Measurements from ENCODE around the gene KRT79. TPM values are rescaled to one million over a fixed set of nuclear protein-coding genes. Genes with fewer than 3 reads are reported as not detected.

KRT79 gene
- total RNA-seq, 2 donors from 2014 or later: not detected

DNA sequence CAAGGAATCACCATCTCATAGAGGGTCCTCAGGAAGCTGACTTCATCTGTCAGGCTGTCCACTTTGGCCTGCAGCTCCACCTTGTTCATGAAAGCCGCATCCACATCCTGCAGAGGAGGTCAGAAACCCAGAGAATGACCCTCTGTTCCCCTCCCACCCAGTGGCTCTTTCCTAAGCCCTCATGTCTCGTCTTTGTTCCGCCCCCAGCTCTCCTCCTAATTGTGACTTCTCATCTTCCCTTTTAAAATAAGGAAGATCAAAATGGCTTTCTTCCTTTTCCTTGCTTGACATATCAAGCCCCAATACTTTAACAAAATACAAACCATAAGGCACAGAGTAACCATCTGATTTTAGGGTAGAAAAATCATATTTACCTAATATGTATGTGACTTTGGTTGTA is 61.3 kb downstream of the KRT79 start:
- WGBS: 70% methylated on average over 3 of the region's 3 CpGs
- Histone ChIP-seq H3K4me3 (no peak overlapping the region), H3K27me3 (replicated peaks; ENCODE audit: insufficient read depth) (peaks cover 2% of the 10 kb centered on the region), H3K9me3 (no peaks in the 10 kb centered on the region), H3K4me1 (replicated peaks) (no peaks in the 10 kb centered on the region), H3K27ac (no peak overlapping the region), H3K36me3 (no peaks in the 10 kb centered on the region)
- no peak for DNase-seq (ENCODE audit: low spot score)
- intact Hi-C loops (cut with DNase I): no loop called here
- no peak for TF ChIP-seq POLR2AphosphoS5 (IDR thresholded peaks at IDR 0.05)
- TF ChIP-seq, protein P1, sequence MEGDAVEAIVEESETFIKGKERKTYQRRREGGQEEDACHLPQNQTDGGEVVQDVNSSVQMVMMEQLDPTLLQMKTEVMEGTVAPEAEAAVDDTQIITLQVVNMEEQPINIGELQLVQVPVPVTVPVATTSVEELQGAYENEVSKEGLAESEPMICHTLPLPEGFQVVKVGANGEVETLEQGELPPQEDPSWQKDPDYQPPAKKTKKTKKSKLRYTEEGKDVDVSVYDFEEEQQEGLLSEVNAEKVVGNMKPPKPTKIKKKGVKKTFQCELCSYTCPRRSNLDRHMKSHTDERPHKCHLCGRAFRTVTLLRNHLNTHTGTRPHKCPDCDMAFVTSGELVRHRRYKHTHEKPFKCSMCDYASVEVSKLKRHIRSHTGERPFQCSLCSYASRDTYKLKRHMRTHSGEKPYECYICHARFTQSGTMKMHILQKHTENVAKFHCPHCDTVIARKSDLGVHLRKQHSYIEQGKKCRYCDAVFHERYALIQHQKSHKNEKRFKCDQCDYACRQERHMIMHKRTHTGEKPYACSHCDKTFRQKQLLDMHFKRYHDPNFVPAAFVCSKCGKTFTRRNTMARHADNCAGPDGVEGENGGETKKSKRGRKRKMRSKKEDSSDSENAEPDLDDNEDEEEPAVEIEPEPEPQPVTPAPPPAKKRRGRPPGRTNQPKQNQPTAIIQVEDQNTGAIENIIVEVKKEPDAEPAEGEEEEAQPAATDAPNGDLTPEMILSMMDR (IDR thresholded peaks at IDR 0.05): no peak
- TF ChIP-seq POLR2A (IDR thresholded peaks at IDR 0.05): no peak

DNA sequence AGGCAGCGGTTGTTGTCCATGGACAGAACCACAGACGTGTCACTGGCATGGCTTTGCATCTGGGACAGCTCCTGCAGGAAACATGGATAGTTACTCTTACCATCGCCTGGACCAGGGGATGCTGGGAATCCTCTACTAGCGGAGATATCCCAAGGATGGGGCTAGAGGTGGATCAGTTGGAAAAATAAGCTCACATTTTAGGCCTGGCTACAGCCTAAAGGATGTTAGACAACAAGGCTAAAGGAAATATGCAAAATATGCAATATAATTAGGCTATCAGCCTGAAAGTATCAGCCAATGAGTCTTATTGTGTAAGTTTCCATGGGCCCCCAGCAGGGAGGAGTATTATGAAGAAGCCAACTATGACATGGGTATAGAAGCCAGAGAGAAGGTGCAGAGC is 61.9 kb downstream of the KRT79 start:
- Histone ChIP-seq H3K4me3 (no peak overlapping the region), H3K4me1 (replicated peaks) (no peaks in the 10 kb centered on the region), H3K27me3 (replicated peaks; ENCODE audit: insufficient read depth) (peaks cover 2% of the 10 kb centered on the region), H3K27ac (no peak overlapping the region), H3K36me3 (no peaks in the 10 kb centered on the region), H3K9me3 (no peaks in the 10 kb centered on the region)
- no peak for DNase-seq (ENCODE audit: low spot score)
- TF ChIP-seq POLR2A (IDR thresholded peaks at IDR 0.05) (no peak), POLR2AphosphoS5 (IDR thresholded peaks at IDR 0.05) (no peak)
- TF ChIP-seq, protein P1 (IDR thresholded peaks at IDR 0.05): no peak
- intact Hi-C loops (cut with DNase I): no loop called here
- 88% methylated on average over 4 of the region's 4 CpGs for WGBS

DNA sequence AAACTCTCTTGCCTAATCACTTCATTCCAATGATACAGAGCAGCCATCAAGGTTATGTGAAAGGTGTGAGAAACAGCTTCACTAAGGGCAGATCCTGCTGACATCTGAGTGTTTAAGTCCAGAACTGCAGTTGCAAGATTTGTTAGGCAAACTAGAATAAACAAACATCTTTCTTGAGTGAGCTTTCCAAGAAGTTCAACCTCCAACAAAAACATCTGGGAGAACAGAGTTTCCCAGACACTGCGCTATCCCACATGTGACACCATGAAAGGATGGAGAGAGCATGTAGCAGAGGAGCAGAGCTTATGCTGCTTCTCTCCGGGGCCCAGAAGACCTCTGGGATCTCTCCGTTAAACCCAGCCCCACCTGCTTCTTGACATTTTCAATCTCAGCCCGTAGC is 62.6 kb downstream of the KRT79 start:
- H3K9me3 ChIP-seq: no peaks in the 10 kb centered on the region
- TF ChIP-seq POLR2AphosphoS5 (IDR thresholded peaks at IDR 0.05): no peak
- TF ChIP-seq, protein P1 (IDR thresholded peaks at IDR 0.05): no peak
- no peak for TF ChIP-seq POLR2A (IDR thresholded peaks at IDR 0.05)
- no peaks in the 10 kb centered on the region for H3K4me1 ChIP-seq (replicated peaks)
- H3K27ac ChIP-seq: no peak overlapping the region
- WGBS: 75% methylated on average over 4 of the region's 4 CpGs
- intact Hi-C loops (cut with DNase I): no loop called here
- DNase-seq (ENCODE audit: low spot score): no peak
- H3K4me3 ChIP-seq: no peak overlapping the region
- H3K36me3 ChIP-seq: no peaks in the 10 kb centered on the region
- H3K27me3 ChIP-seq (replicated peaks; ENCODE audit: insufficient read depth): peaks cover 2% of the 10 kb centered on the region

Small RNA genes within 50 kb of the gene (small RNA-seq; reads per million reads assigned to genes)
- gene AC107016.2: 0 reads per million in 2 donors

Other genes with a start within 250 kb of the KRT79 start
- 10 to 100 TPM in 1 of 2 donors, not detected in 1; 22.1 TPM for gene KRT72, start 232.8 kb downstream of the KRT79 start, total RNA-seq
- not detected for gene KRT73, start 215.8 kb downstream of the KRT79 start, total RNA-seq
- 1 to 10 TPM in 1 of 2 donors, under 1 TPM in 1; 0.41 to 5.1 TPM for gene KRT2, start 182.1 kb downstream of the KRT79 start, total RNA-seq
- gene KRT1, start 153.9 kb downstream of the KRT79 start, total RNA-seq: 10 to 100 TPM in 1 of 2 donors, 1 to 10 TPM in 1; 1.5 to 18.1 TPM
- under 1 TPM; 0.09 to 0.57 TPM for gene KRT77, start 130.8 kb downstream of the KRT79 start, total RNA-seq
- gene KRT76, start 57.0 kb downstream of the KRT79 start, total RNA-seq: not detected
- not detected for gene KRT3, start 38.2 kb downstream of the KRT79 start, total RNA-seq
- 10 to 100 TPM in 1 of 2 donors, 1 to 10 TPM in 1; 6.4 to 12.7 TPM for gene KRT4, start 20.2 kb downstream of the KRT79 start, total RNA-seq
- 1 to 10 TPM in 1 of 2 donors, not detected in 1; 1.0 TPM for gene KRT78, start 14.7 kb upstream of the KRT79 start, total RNA-seq
- 100 to 1,000 TPM; 182 to 536 TPM for gene KRT8, start 70.8 kb upstream of the KRT79 start, total RNA-seq
- 100 to 1,000 TPM; 211 to 737 TPM for gene KRT18, start 114.8 kb upstream of the KRT79 start, total RNA-seq
- 100 to 1,000 TPM; 419 to 458 TPM for gene EIF4B, start 172.1 kb upstream of the KRT79 start, total RNA-seq
- 100 to 1,000 TPM in 1 of 2 donors, 10 to 100 TPM in 1; 66.5 to 180 TPM for gene TNS2, start 215.8 kb upstream of the KRT79 start, total RNA-seq
- 10 to 100 TPM; 38.7 to 54.4 TPM for gene SPRYD3, start 245.1 kb upstream of the KRT79 start, total RNA-seq